Vagina (tissue), 2 donors: ENCODE results near the gene ADAP1.

Source experiments
- POLR2A ChIP-seq, 2 donors: fragments of 450-650 bp; IDR thresholded peaks; one replicate each; pipeline ENCODE4 v1.6.1; 2017; ENCODE audit warnings: antibody characterized with exemption in 2 of 2, mild to moderate bottlenecking in 2 of 2, moderate library complexity in 2 of 2
- TF ChIP-seq, protein P1 (sequence below), 3 experiments: fragments of 450-650 bp in 2 of 3; fragments of 200-600 bp in 1 of 3; sonication (generic) in 1 of 3; IDR thresholded peaks; one replicate each; pipeline ENCODE4 v1.5.1; 2017 to 2019; ENCODE audit warnings: antibody characterized with exemption in 3 of 3, mild to moderate bottlenecking in 2 of 3, moderate library complexity in 2 of 3

DNA sequence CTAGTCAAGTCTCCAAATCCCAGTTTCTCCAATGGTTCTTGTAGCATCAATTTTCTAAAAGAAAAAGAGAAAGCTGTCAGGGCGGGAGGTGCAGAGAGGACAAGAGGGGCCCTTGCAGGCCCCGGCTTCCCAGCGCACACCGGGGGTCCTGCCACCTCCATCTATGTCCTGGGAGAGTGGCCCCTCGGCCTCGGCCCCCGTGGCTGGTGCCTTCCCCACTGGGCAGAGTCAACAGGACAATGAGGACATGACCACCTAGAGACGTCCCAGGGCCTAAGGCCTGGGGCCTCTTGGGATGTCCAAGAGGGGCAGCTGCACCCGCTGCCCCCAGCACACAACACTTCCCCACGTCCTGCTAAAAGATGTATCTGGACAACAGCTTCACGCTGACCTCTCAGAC is 14.9 kb upstream of the ADAP1 start:
- no peak for TF ChIP-seq POLR2A (IDR thresholded peaks at IDR 0.05)
- TF ChIP-seq, protein P1, sequence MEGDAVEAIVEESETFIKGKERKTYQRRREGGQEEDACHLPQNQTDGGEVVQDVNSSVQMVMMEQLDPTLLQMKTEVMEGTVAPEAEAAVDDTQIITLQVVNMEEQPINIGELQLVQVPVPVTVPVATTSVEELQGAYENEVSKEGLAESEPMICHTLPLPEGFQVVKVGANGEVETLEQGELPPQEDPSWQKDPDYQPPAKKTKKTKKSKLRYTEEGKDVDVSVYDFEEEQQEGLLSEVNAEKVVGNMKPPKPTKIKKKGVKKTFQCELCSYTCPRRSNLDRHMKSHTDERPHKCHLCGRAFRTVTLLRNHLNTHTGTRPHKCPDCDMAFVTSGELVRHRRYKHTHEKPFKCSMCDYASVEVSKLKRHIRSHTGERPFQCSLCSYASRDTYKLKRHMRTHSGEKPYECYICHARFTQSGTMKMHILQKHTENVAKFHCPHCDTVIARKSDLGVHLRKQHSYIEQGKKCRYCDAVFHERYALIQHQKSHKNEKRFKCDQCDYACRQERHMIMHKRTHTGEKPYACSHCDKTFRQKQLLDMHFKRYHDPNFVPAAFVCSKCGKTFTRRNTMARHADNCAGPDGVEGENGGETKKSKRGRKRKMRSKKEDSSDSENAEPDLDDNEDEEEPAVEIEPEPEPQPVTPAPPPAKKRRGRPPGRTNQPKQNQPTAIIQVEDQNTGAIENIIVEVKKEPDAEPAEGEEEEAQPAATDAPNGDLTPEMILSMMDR (IDR thresholded peaks at IDR 0.05) = no peak
